Activated T-helper 2 cell treated with anti-CD3 and anti-CD28 coated beads, Interferon-gamma antibody, Interleukin-2, Interleukin-4, amounts not matched to agents 10 μg/mL and 5 μg/mL and 100 μg/mL, durations not matched to agents 14 hours and 24 hours and 36 hours (primary cell): ENCODE measurements around the gene ZNF438. TPM values are rescaled to one million over a fixed set of nuclear protein-coding genes. Genes with fewer than 3 reads are reported as not detected.
"Not testable (repeated sequence)": the region's sequence is repeated elsewhere in the genome, so short reads cannot be mapped to it uniquely, and the experiment has no call there.

Experiments used
- DNase-seq: peaks from one replicate; pipeline ENCODE4 v3.0.0; 2021; ENCODE audit warnings: low spot score
- H3K27ac Mint-ChIP-seq: one replicate; pipeline ENCODE4 v1.8.0; 2021; ENCODE audit warnings: mixed read lengths
- H3K27me3 Mint-ChIP-seq: one replicate; pipeline ENCODE4 v1.8.0; 2021; ENCODE audit warnings: low read depth, mixed read lengths
- H3K36me3 Mint-ChIP-seq: one replicate; pipeline ENCODE4 v1.8.0; 2021; ENCODE audit warnings: low read depth, mixed read lengths
- H3K4me1 Mint-ChIP-seq: one replicate; pipeline ENCODE4 v1.8.0; 2021; ENCODE audit warnings: low read depth, mixed read lengths
- H3K4me3 Mint-ChIP-seq: one replicate; pipeline ENCODE4 v1.8.0; 2021; ENCODE audit warnings: low read depth, mild to moderate bottlenecking, moderate library complexity, mixed read lengths
- H3K9me3 Mint-ChIP-seq: one replicate; pipeline ENCODE4 v1.8.0; 2021; ENCODE audit warnings: mixed read lengths
- intact Hi-C: fragments of 100-400 bp; cut with micrococcal nuclease; formaldehyde crosslinking; loops from one replicate; pipeline ENCODE4 v1.15.1; 2023
- total RNA-seq: library from RNA; stranded (reverse); gene quantifications from 2 replicates; pipeline ENCODE4 v1.2.3, GENCODE V29; 2022

The ZNF438 gene
- total RNA-seq, 1 donor from 2014 or later, result 6.1 TPM

GRCh38 chr10:30795024-30795423, 236.6 kb downstream of the ZNF438 start:
- H3K27ac Mint-ChIP-seq, intact Hi-C loops, H3K9me3 Mint-ChIP-seq, H3K36me3 Mint-ChIP-seq, DNase-seq, H3K27me3 Mint-ChIP-seq, H3K4me3 Mint-ChIP-seq: not testable (repeated sequence)
- peaks cover 18% of the 10 kb centered on the region for H3K4me1 Mint-ChIP-seq
